Measurements from ENCODE around the gene IRGC.

Gene IRGC, protein sequence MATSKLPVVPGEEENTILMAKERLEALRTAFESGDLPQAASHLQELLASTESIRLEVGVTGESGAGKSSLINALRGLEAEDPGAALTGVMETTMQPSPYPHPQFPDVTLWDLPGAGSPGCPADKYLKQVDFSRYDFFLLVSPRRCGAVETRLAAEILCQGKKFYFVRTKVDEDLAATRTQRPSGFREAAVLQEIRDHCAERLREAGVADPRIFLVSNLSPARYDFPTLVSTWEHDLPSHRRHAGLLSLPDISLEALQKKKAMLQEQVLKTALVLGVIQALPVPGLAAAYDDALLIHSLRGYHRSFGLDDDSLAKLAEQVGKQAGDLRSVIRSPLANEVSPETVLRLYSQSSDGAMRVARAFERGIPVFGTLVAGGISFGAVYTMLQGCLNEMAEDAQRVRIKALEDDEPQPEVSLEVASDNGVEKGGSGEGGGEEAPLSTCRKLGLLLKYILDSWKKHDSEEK

DNA sequence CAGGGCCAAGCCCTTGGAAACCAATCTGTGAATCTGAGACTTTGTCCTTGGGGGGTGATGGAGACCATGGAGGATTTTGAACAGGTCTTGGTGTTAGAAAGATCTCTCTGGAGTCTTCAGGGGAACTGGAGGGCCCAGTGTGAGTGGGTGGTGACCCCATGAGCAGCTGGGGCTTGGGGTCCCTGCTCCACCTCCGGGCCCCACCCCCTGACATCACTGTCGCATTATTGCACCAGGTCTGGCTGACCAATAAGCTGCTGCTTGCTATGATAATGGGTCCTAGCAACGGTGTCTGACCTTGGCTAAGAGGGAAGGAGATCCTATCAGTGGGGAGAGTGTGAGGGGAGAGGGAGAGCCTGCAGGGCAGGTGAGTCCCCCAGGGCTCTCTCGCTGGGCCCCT lies at the start of gene IRGC:
Gene IRGC (plus strand): TSS at position 301 of the 400 bp plus-strand sequence. CDS start 2,483 bp downstream, outside the sequence.
- DNase-seq (ENCODE audit: low read depth): no peak
- TF ChIP-seq, protein P1, sequence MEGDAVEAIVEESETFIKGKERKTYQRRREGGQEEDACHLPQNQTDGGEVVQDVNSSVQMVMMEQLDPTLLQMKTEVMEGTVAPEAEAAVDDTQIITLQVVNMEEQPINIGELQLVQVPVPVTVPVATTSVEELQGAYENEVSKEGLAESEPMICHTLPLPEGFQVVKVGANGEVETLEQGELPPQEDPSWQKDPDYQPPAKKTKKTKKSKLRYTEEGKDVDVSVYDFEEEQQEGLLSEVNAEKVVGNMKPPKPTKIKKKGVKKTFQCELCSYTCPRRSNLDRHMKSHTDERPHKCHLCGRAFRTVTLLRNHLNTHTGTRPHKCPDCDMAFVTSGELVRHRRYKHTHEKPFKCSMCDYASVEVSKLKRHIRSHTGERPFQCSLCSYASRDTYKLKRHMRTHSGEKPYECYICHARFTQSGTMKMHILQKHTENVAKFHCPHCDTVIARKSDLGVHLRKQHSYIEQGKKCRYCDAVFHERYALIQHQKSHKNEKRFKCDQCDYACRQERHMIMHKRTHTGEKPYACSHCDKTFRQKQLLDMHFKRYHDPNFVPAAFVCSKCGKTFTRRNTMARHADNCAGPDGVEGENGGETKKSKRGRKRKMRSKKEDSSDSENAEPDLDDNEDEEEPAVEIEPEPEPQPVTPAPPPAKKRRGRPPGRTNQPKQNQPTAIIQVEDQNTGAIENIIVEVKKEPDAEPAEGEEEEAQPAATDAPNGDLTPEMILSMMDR (conservative IDR thresholded peaks at IDR 0.05; ENCODE audit: low read depth, low read length): no peak
- no peak within 1 kb of the TSS for H3K4me3 ChIP-seq (ENCODE audit: low read depth, low read length)

DNA sequence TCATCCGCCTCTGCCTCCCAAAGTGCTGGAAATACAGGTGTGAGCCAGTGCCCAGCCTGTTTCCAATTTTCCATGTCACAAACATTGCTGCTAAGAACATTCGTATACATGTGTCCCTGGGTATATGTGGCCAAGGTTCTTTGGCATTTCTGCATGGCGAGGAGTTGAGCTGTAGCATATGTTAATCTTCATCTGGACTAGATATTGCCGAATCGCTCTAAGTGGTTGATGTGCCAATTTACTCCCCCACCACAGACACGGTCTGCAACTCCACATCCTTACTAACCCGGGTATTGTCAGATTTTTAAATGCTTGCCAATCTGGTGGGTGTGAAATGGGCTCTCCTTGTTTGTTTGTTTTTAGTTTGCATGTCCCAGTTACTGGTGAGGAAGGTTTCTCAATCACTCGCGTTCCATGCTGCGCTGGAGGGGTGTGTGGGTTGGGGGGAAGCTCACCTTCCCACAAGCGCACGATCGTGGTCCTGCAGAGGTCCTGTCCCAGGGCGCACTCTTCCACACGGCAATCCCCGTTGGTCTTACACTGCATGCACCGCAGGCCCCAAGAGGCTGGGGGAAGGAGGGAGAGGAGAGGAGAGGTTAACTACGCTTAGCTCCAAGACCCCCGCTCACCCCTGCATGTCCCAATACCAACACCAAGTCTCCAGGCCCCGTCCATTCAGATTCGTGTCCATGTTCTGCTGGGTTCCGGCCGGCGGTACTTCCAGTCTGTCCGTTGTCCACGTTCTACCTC lies 48.6 kb upstream of the IRGC start:
- H3K4me3 ChIP-seq (ENCODE audit: low read depth, low read length): peak overlapping the region; percentile 84
- TF ChIP-seq, protein P1 (conservative IDR thresholded peaks at IDR 0.05; ENCODE audit: low read depth, low read length): no peak
- no peak for DNase-seq (ENCODE audit: low read depth)

DNA sequence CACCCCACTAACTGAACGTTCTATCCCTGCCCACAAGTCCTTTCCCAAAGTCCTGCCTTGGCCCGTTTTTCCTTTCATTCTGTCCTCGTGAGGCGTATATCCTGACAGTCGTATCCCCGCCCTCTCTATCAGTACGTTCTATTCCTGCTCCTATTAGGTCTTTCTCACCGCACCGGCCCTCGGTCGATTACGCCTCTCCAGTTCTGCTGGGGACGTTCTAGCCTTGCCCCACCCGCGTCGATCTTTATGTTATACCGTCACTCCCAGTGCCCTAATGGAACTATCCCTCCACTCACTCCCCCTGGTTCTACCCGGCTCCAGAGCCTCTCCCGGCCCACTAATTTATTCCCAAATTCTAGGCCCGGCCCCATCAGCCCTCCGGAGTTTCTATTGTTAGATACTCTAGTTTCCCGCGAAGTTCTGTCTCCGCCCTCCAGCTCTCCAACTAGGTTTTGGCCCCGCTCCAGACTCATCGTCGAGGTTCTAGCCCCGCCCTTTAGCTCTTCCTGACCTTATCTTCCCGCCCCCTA lies 47.9 kb upstream of the IRGC start:
- DNase-seq (ENCODE audit: low read depth): no peak
- H3K4me3 ChIP-seq (ENCODE audit: low read depth, low read length): peak overlapping the region; percentile 84
- TF ChIP-seq, protein P1 (conservative IDR thresholded peaks at IDR 0.05; ENCODE audit: low read depth, low read length): no peak

DNA sequence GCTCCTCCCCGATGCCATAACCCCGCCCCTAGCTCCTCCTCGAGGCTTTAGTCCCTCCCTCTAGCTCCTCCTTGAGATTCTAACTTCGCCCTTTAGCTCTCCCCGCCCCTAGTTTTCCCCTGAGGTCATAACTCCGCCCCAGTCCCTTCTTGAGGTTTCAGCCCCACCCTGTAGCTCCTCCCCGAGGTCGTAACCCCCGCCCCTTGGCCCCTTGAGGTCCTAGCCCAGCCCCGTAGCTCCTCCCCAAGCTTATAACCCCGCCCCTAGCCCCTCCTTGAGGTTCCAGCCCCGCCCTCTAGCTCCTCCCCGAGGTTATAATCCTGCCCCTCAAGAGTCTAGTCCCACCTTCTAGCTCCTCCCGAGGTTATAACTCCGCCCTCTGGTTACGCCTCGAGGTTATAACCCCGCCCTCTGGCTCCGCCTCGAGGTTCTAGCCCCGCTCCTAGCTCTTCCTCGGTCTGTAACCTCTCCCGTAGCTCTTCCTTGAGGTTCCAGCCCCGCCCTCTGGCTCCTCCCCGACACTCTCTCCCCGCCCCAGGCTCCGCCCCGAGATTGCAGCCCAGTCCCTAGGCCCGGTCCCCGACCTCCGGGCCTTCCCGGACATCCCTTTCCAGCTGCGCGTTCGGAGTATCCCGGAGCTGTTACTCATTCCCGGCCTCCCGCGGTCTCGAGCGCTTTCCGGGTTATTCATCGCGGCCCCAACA lies 47.3 kb upstream of the IRGC start:
- DNase-seq (ENCODE audit: low read depth): peak; percentile 100
- TF ChIP-seq, protein P1 (conservative IDR thresholded peaks at IDR 0.05; ENCODE audit: low read depth, low read length): no peak
- H3K4me3 ChIP-seq (ENCODE audit: low read depth, low read length): peak overlapping the region; percentile 84

DNA sequence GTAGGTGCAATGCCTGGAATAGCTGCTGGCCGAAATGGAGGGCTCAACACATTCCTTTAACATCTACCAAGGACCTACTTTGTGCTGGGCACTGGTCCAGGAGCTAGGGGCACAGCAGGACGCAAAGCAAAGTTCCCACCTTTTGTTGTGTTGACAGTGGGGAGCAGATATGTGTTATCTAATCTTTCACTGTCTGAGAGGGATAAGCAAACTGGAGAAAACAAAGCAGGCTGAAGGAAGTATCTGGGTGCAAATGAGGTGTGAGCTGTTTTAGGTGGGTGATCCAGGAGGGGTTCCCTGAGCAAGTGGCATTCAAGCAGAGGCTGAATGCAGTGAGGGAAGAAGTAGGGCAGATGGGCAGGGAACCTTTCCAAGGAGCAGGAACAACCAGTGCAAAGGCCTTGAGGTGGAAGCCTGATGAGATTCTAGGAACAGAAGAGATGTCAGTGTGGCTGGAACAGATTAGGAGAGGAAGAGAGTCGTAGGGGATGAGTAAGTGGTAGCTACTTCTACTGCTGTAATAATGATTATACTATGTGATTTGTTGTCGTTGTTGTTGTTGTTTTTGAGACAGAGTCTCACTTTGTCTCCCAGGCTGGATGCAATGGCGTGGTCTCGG lies 43.7 kb upstream of the IRGC start:
- TF ChIP-seq, protein P1 (conservative IDR thresholded peaks at IDR 0.05; ENCODE audit: low read depth, low read length): no peak
- no peak overlapping the region for H3K4me3 ChIP-seq (ENCODE audit: low read depth, low read length)
- DNase-seq (ENCODE audit: low read depth): peak; percentile 31

DNA sequence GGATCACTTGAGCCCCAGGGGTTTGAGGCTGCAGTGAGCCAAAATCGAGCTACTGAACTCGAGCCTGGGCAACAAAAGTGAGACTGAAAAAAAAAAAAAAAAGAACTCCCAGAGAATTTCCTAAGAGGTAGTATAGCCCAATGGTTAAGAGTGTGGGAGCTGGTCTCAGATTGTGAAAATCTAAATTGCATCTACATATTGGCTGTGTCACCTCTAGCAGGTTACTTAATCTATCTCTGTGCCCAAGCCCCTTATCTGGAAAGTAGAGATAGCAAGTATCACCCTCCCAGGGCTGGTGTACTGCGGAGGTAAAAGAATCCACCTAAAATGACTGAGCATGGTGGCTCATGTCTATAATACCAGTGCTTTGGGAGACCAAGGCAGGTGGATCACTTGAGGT lies 42.2 kb upstream of the IRGC start:
- no peak for DNase-seq (ENCODE audit: low read depth)
- no peak overlapping the region for H3K4me3 ChIP-seq (ENCODE audit: low read depth, low read length)
- TF ChIP-seq, protein P1 (conservative IDR thresholded peaks at IDR 0.05; ENCODE audit: low read depth, low read length): no peak

All from choroid plexus epithelial cell (primary cell).